Frontal cortex (tissue), 4 donors: ENCODE measurements around the gene LRRK1. TPM values are rescaled to one million over a fixed set of nuclear protein-coding genes. Genes with fewer than 3 reads are reported as not detected.

Experiments used
- DNase-seq, 2 donors: peaks; one replicate each; pipeline ENCODE4 v3.0.0; 2012; ENCODE audit warnings: low spot score in 2 of 2
- FAIRE-seq: peaks from 2 replicates; lab custom pipeline; 2012; peaks lifted over from hg19 to GRCh38; lab: Jason Lieb, UNC
- total RNA-seq: library from RNA; depleted of rRNA; stranded (reverse); fragments of >200 nt; gene quantifications from one replicate; pipeline ENCODE4 v1.2.3, GENCODE V29; 2014
- donor health status: control.
- donor health status: control.
- donor health status: control.

The LRRK1 gene
- total RNA-seq, 1 donor from 2014 or later, result 0.82 TPM

GRCh38 chr15:100931143-100931890 lies 12.2 kb downstream of the LRRK1 start:
- no peak for DNase-seq
- no peak for FAIRE-seq

GRCh38 chr15:100932676-100933348 lies 13.7 kb downstream of the LRRK1 start:
- no peak for FAIRE-seq
- DNase-seq, result no peak

GRCh38 chr15:100934166-100934565 lies 15.0 kb downstream of the LRRK1 start:
- FAIRE-seq, result no peak

GRCh38 chr15:100934726-100935125 lies 15.6 kb downstream of the LRRK1 start:
- DNase-seq (no peak), FAIRE-seq (no peak)

More at GRCh38 chr15:100934166-100934565, 15.0 kb downstream of the LRRK1 start:
- DNase-seq, result no peak

GRCh38 chr15:100937171-100937570 lies 18.0 kb downstream of the LRRK1 start:
- FAIRE-seq (no peak), DNase-seq (no peak)

- DNase-seq (no peak), FAIRE-seq (no peak)
These were observed 20.6 kb downstream of the LRRK1 start for GRCh38 chr15:100939791-100940190.

GRCh38 chr15:100940767-100941379 lies 21.7 kb downstream of the LRRK1 start:
- FAIRE-seq, result no peak
- DNase-seq, result no peak

- DNase-seq, result no peak
- FAIRE-seq, result no peak
These were observed 22.4 kb downstream of the LRRK1 start for GRCh38 chr15:100941536-100941935.

GRCh38 chr15:100942656-100943425 lies 23.7 kb downstream of the LRRK1 start:
- DNase-seq (no peak), FAIRE-seq (no peak)

- no peak for DNase-seq
- FAIRE-seq, result no peak
These were observed 25.2 kb downstream of the LRRK1 start for GRCh38 chr15:100944244-100944895.

- FAIRE-seq (no peak), DNase-seq (no peak)
These were observed 25.8 kb downstream of the LRRK1 start for GRCh38 chr15:100944986-100945385.

GRCh38 chr15:100947760-100948429 lies 28.7 kb downstream of the LRRK1 start:
- no peak for DNase-seq
- no peak for FAIRE-seq

- DNase-seq (no peak), FAIRE-seq (no peak)
These were observed 29.2 kb downstream of the LRRK1 start for GRCh38 chr15:100948430-100948762.

GRCh38 chr15:100949691-100950090 lies 30.5 kb downstream of the LRRK1 start:
- no peak for FAIRE-seq
- no peak for DNase-seq

- DNase-seq, result no peak
- FAIRE-seq, result no peak
These were observed 32.8 kb downstream of the LRRK1 start for GRCh38 chr15:100951965-100952364.

GRCh38 chr15:100952566-100952965 lies 33.4 kb downstream of the LRRK1 start:
- FAIRE-seq (no peak), DNase-seq (no peak)

GRCh38 chr15:100958326-100959065 lies 39.3 kb downstream of the LRRK1 start:
- no peak for FAIRE-seq
- DNase-seq, result no peak
